GM21367 (cell line): ENCODE measurements around the gene CEP57.

Experiments
- ATAC-seq: cut with Tn5 transposase; IDR thresholded peaks from one replicate; pipeline ENCODE4 v1.9.1; 2021; ENCODE audit not compliant: unreplicated experiment

Gene CEP57

DNA sequence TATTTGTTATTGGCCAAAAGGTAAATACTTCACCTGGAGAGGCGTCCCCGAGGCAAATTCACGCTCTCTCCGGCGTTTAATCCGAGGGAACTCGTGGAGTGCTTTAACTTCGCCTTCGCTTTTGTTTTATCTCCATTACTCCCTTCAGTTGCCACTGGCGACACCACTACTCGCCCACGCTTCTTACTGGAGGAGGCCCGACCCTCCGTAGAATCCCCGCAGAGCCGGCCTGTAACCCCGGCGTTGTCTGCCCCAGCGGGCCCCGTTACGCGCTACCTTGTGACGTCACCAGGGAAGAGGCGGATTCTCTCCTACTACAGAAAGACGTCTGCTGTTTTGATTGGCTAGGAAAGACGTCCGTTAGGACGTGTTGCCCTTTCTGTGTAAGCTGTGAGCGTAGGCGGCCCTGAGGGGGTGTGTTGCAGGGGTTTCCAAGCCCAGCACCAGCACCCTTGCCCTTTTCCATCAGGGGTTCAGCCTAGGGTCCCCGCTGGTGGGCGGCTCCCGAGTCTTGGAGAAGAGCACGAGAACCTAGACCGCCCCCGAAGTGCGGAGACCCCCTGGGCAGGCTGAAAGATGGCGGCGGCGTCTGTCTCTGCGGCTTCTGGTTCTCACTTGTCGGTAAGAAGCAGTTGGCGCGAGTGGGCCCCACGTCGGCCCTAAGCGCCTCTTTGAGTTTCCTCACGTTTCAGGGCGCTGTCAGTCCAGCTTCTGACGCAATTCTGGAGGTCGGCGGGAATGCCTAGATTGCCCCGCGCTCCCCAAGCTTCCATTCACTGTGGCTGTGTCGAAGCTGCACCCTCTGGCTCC, at the start of gene CEP57:
CEP57 (plus strand) TSS at position 376 of the 810 bp plus-strand sequence; CDS start at position 577, 201 bp downstream.
- ATAC-seq, result peak; percentile 63

DNA sequence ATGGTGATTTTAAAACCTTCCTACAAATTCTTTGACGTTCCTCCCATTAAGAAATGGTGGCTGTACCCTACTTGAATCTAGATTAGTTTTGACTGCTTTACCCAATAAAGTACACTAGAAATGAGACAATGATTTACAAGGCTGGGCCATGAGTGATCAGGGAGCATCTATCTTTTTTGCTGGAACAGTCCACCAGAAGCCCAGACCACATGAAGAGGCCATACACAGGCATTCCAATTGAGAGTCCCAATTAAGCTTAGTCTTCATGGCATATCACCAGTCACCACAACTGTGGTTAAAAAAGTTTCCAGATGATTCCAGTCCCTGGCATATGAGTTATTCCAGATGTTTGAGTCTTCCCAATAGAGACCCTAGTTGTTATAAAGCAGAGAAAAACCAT, 40.2 kb upstream of the CEP57 start:
- ATAC-seq, result no peak

DNA sequence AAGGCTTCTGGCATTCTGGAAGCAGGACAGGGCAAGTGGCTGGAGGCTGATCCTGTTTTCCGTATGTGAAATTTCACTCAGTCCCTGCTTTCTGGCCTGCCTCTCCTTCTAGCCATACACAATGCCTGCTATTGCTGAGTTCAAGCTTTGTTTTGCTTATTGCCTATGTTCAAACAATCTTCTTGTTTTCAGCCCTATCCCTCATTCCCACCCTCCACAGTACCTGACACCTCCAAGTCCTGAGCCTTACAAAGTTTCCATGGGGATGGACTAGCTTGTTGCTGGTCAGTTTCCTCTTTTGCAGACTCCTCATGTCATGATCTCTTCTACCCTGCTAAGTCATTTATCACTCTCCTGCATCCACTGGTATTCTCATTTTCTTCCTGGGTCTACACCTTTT, 38.8 kb upstream of the CEP57 start:
- no peak for ATAC-seq

- no peak for ATAC-seq
Observed at GRCh38 chr11:95760941-95761340, 29.4 kb upstream of the CEP57 start.

GRCh38 chr11:95762534-95762933, 27.8 kb upstream of the CEP57 start:
- ATAC-seq, result no peak

DNA sequence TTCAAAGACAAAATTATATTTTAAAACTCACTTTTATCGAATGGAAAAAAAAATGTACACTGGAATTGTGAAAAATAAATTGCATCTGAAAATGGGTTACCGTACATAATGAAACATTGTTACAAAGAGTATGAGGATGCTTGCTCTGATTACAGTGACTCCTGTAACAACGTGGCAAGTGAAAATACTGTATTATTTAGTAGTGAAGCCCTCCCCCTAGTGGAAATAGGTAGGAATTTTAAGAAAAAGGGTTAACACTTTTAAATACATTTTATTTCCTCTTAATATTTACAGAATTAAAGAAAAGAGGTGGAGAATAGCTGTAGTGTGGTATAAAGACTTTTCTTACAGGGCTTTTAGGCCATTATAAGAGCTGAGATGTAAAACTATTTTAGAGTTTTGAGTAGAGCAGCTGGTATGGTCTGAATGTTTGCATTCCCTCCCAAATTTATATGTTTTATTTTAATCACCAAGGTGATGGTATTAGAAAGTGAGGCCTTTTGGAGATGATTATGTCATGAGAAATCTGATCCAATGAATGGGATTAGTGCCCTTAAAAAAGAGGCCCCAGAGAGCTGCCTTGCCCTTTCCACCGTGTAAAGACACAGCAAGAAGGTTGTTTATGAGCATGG, 25.9 kb upstream of the CEP57 start:
- peak; percentile 47 for ATAC-seq

GRCh38 chr11:95766701-95767100, 23.6 kb upstream of the CEP57 start:
- ATAC-seq, result no peak

DNA sequence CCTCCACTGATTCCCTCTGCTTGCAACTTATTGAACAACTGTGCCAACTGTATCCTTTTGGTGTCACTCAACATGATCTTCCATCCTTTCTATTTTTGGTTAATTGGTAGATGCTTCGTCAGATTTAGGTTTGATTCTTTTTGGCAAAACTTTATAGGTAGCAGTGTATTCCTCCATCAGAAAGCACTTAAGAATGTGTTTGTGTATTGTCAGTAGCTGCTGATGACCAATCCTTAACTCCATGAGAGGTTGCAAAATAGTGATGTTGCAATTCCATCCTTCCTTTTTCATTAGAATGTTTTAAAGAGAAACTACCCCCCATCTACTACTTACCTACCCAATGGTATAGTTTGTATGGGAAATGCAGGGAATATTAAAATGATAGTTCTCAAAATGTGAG, 22.8 kb upstream of the CEP57 start:
- no peak for ATAC-seq

- ATAC-seq, result no peak
Observed at GRCh38 chr11:95768521-95768920, 21.8 kb upstream of the CEP57 start.

GRCh38 chr11:95776859-95777258, 13.4 kb upstream of the CEP57 start:
- ATAC-seq, result no peak

- no peak for ATAC-seq
Observed at GRCh38 chr11:95778699-95779098, 11.6 kb upstream of the CEP57 start.

DNA sequence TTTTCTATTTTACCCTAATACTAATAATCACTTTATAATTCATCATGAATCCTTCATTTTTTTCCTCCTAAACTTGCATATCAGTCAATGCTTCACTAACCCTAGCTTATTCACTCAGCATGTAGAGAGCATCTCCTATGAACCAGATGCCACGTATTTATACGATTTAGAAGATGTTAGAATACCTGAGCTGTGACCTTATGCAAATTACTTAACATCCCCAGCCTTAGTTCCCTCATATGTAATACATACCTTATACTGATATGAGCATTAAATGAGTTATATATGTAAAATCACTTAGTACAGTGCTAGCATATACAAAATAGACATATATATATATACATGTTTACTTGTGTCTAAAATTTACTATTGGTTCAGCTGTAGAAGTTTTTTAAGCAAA, 9.8 kb upstream of the CEP57 start:
- no peak for ATAC-seq

GRCh38 chr11:95788921-95789505, 1.3 kb upstream of the CEP57 start:
- ATAC-seq, result no peak

DNA sequence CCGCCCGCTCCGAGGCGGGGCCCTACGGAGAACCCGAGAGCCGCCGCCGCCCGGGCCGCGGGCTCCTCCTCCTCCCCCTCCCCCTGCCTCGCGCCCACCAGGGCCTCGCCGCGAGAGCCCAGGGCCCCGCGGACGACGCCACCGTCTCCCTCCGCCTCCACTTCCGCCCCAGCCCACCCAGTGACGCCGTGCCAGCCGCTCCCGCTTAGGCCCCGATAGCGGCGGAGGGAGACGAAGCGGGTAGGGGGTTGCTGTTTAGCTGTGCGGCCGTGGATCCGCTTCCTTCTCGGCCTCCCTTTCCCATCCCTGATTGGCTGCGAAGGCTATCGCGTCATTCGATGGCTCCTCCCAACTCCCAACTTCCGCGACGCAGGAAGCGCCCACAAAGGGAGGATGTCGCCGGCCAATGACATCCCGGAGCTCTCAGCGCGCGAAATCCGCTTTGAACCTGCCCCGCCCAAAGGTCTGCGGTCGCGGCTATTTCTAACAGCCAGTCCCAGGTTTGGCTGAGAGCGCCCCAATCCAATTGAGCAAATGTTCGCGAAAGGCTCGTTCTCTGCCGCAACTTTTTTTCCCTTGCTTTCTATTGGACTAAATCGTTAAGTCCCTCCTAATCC, 684 bp upstream of the CEP57 start, which contains the start of gene FAM76B:
FAM76B (minus strand) TSS at position 277 of the 617 bp plus-strand sequence. CDS start 304 bp downstream, outside the sequence.
- ATAC-seq, result peak; percentile 66

- ATAC-seq, result no peak
Observed at GRCh38 chr11:95790933-95791708, 823 bp downstream of the CEP57 start.

GRCh38 chr11:95791709-95792033, 1.4 kb downstream of the CEP57 start:
- ATAC-seq, result no peak

DNA sequence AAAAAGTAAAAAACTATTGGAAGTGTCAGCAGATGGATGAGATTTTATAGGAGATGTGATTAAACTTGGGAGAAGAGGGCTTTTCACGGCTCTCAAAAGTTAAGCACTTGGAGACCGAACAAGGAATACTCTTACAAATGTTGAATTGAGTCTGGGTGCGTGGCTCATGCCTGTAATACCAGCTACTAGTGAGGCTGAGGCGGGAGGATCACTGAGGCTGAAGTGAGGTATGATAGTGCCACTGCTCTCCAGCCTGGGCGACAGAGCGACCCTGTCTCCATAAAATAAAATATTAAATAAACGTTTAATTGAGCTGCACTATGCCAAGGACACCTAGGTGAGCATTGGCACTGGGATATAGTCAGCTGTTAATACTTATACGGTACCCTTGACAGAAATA, 1.9 kb downstream of the CEP57 start:
- no peak for ATAC-seq

- ATAC-seq, result no peak
Observed at GRCh38 chr11:95792700-95793099, 2.4 kb downstream of the CEP57 start.

DNA sequence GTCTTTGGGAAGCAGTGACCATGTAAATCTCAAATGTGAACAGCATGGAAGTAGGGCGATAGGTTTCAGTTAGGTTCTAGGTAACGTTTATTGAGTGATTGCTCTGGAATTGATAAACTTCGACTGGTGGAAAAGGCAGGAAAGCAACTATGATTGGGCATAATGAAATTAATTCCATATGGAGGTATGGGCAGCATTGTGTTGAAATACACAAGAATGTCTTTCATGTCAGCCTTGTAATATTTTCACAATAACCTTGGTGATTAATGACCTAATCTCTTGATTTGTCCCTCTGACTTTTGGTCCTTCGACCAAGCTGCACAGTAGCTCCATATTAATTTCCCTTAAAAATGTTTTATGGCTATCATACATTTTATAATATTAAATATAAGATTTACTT, 2.8 kb downstream of the CEP57 start:
- ATAC-seq, result no peak

- ATAC-seq, result no peak
Observed at GRCh38 chr11:95794086-95794485, 3.8 kb downstream of the CEP57 start.
